Neutrophil (primary cell): ENCODE measurements around the gene CD160.

Source experiments
- H3K27ac ChIP-seq: fragments of 200-600 bp; sonication (generic); 2 replicates; pipeline ENCODE4 v1.5.1; 2016; ENCODE audit warnings: mild to moderate bottlenecking, moderate library complexity
- H3K27me3 ChIP-seq: fragments of 200-600 bp; sonication (generic); 2 replicates; pipeline ENCODE4 v1.6.0; 2016; ENCODE audit warnings: mild to moderate bottlenecking
- H3K36me3 ChIP-seq: fragments of 200-600 bp; sonication (generic); 2 replicates; pipeline ENCODE4 v1.5.1; 2017
- H3K4me1 ChIP-seq, 2 experiments: fragments of 200-600 bp in 1 of 2; sonication (generic) in 1 of 2; 1 replicate in 1 of 2; 2 replicates in 1 of 2; pipeline versions ENCODE4 v1.5.1 to v1.6.1; 2013 to 2016; ENCODE audit warnings: low read depth in 1 of 2, low read length in 1 of 2, mild to moderate bottlenecking in 1 of 2, moderate library complexity in 1 of 2; ENCODE audit not compliant: control insufficient read depth in 1 of 2, insufficient read depth in 1 of 2
- H3K4me3 ChIP-seq, 2 experiments: fragments of 200-600 bp in 1 of 2; sonication (generic) in 1 of 2; 1 replicate in 1 of 2; 2 replicates in 1 of 2; pipeline ENCODE4 v1.5.1; 2013 to 2016; ENCODE audit warnings: low read depth in 1 of 2, low read length in 1 of 2, mild to moderate bottlenecking in 1 of 2, moderate library complexity in 1 of 2
- H3K9me3 ChIP-seq: fragments of 200-600 bp; sonication (generic); 2 replicates; pipeline ENCODE4 v1.5.1; 2016
- CTCF ChIP-seq: fragments of 200-600 bp; sonication (generic); IDR thresholded peaks from 2 replicates; pipeline ENCODE4 v1.5.1; 2016; ENCODE audit warnings: antibody characterized with exemption

The CD160 gene

GRCh38 chr1:145740269-145740668 lies 21.0 kb downstream of the CD160 start:
- peaks cover 31% of the 10 kb centered on the region for H3K36me3 ChIP-seq
- H3K27ac ChIP-seq: no peak overlapping the region
- TF ChIP-seq CTCF: no peak
- no peaks in the 10 kb centered on the region for H3K9me3 ChIP-seq
- no peaks in the 10 kb centered on the region for H3K4me1 ChIP-seq
- H3K27me3 ChIP-seq: no peaks in the 10 kb centered on the region
- no peak overlapping the region for H3K4me3 ChIP-seq

GRCh38 chr1:145747398-145748247 lies 28.3 kb downstream of the CD160 start:
- TF ChIP-seq CTCF: no peak
- Histone ChIP-seq H3K27ac (peak overlapping the region; percentile 71), H3K4me1 (peaks cover 35 to 37% of the 10 kb centered on the region in 2 experiments), H3K27me3 (no peaks in the 10 kb centered on the region), H3K9me3 (no peaks in the 10 kb centered on the region), H3K4me3 (no peak overlapping the region), H3K36me3 (peaks cover 25% of the 10 kb centered on the region)

GRCh38 chr1:145750426-145750825 lies 31.1 kb downstream of the CD160 start:
- H3K36me3 ChIP-seq: peaks cover 3% of the 10 kb centered on the region
- H3K9me3 ChIP-seq: no peaks in the 10 kb centered on the region
- no peak overlapping the region for H3K4me3 ChIP-seq
- TF ChIP-seq CTCF: no peak
- H3K27ac ChIP-seq: peak overlapping the region; percentile 37
- H3K27me3 ChIP-seq: no peaks in the 10 kb centered on the region
- H3K4me1 ChIP-seq: peaks cover 35 to 37% of the 10 kb centered on the region in 2 experiments

GRCh38 chr1:145751491-145752037 lies 32.3 kb downstream of the CD160 start:
- TF ChIP-seq CTCF: no peak
- peaks cover 31 to 33% of the 10 kb centered on the region in 2 experiments for H3K4me1 ChIP-seq
- H3K9me3 ChIP-seq: no peaks in the 10 kb centered on the region
- H3K27ac ChIP-seq: no peak overlapping the region
- peaks cover 6% of the 10 kb centered on the region for H3K36me3 ChIP-seq
- no peaks in the 10 kb centered on the region for H3K27me3 ChIP-seq
- H3K4me3 ChIP-seq: no peak overlapping the region

GRCh38 chr1:145757420-145757819 lies 38.1 kb downstream of the CD160 start:
- Histone ChIP-seq H3K4me3 (no peak overlapping the region), H3K36me3 (peaks cover 18% of the 10 kb centered on the region), H3K27me3 (no peaks in the 10 kb centered on the region), H3K9me3 (no peaks in the 10 kb centered on the region), H3K27ac (no peak overlapping the region), H3K4me1 (no peaks in the 10 kb centered on the region)
- TF ChIP-seq CTCF: no peak
